ENCODE data around the gene TIAM2. TPM values are rescaled to one million over a fixed set of nuclear protein-coding genes. Genes with fewer than 3 reads are reported as not detected.

Gene TIAM2
- total and polyA plus RNA-seq, 2 donors (not counting 3 experiments of a cell fraction or from before 2014, with no cell fraction given): 9.6 to 18.5 TPM

DNA sequence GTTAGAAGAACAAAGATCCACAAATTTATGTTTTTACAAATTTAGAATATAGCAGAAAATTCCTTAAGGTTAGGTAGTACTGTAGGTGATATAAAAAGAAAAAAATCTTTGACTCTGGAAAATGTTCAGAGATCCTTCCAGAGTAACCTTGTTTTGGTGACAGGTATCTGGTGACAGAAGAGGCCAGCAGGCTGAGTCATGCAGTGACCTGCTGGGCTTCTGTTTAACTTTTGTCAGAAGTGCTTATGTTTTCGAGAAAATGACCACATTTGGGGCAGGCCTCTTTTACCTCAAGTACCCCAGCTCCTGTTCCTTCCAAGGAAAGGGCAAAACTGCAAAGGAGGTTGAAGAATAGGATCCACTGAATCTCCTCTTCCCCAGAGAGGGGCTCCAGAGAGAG, 258.2 kb downstream of the TIAM2 start:
- H3K4me3 ChIP-seq (replicated peaks in 1 of 3; ENCODE audit: insufficient read depth in 1 of 3, low read depth in 1 of 3, low read length in 3 of 3): no peak overlapping the region
- no peaks in the 10 kb centered on the region for H3K4me1 ChIP-seq (ENCODE audit: control insufficient read depth, extremely low read depth, insufficient read depth, low read length)
- no peak overlapping the region for H2AFZ ChIP-seq (ENCODE audit: low read depth, low read length)
- H3K9me3 ChIP-seq (replicated peaks; ENCODE audit: control insufficient read depth, insufficient read depth, low read length): no peaks in the 10 kb centered on the region
- H3K27ac ChIP-seq (ENCODE audit: insufficient read depth, low read depth, low read length): no peak overlapping the region
- CTCF ChIA-PET: interaction anchor here (2.3 to 9.5 kb wide), 2 partner anchors 75 to 385 kb away, joined by 7 to 292 read pairs; no protein-coding TSS in a partner anchor
- H3K4me2 ChIP-seq (ENCODE audit: insufficient read depth, low read length): no peak overlapping the region
- BruUV-seq (replicated peaks): no TSS peak
- H3K36me3 ChIP-seq (ENCODE audit: control insufficient read depth in 2 of 2, extremely low read depth in 1 of 2, insufficient read depth in 2 of 2, low read length in 2 of 2): peaks cover 18 to 21% of the 10 kb centered on the region in 2 experiments
- no peaks in the 10 kb centered on the region for H3K79me2 ChIP-seq (ENCODE audit: control insufficient read depth, insufficient read depth, low read length)
- intact Hi-C loops (cut with micrococcal nuclease) (no loop called here), dilution Hi-C loops (cut with MboI; ENCODE audit: extremely low pct_ligation_motif_present, low sequenced_read_pairs) (no loop called here)
- DNase-seq (ENCODE audit: low read depth, low spot score) (no peak), FAIRE-seq (no peak)
- H3K27me3 ChIP-seq (ENCODE audit: control insufficient read depth in 2 of 2, insufficient read depth in 2 of 2, low read length in 2 of 2): no peaks in the 10 kb centered on the region
- POLR2A ChIA-PET: no interaction called here
- no peaks in the 10 kb centered on the region for H4K20me1 ChIP-seq (replicated peaks; ENCODE audit: control insufficient read depth, extremely low read depth, insufficient read depth, low read length)
- no peaks in the 10 kb centered on the region for H3K9me1 ChIP-seq (replicated peaks; ENCODE audit: control insufficient read depth, extremely low read depth, insufficient read depth, low read length)
- H3K9ac ChIP-seq (replicated peaks; ENCODE audit: extremely low read depth, insufficient read depth, low read length): no peak overlapping the region
- TF ChIP-seq JUN (IDR thresholded peaks at IDR 0.05; ENCODE audit: borderline replicate concordance, insufficient read depth, insufficient read length, low read depth): no peak
- TF ChIP-seq POLR2AphosphoS5 (IDR thresholded peaks at IDR 0.05; ENCODE audit: insufficient read depth, low read depth, low read length): no peak
- no peak for TF ChIP-seq POLR2A (IDR thresholded peaks at IDR 0.05; ENCODE audit: low read depth, low read length)
- TF ChIP-seq EZH2 (IDR thresholded peaks at IDR 0.05; ENCODE audit: borderline replicate concordance, low read depth, low read length, severe bottlenecking): no peak
- no peak for TF ChIP-seq MYC (IDR thresholded peaks at IDR 0.05; ENCODE audit: low read depth, low read length)
- TF ChIP-seq FOS (IDR thresholded peaks at IDR 0.05; ENCODE audit: borderline replicate concordance, insufficient read depth, low read length): no peak
- TF ChIP-seq, protein P1, sequence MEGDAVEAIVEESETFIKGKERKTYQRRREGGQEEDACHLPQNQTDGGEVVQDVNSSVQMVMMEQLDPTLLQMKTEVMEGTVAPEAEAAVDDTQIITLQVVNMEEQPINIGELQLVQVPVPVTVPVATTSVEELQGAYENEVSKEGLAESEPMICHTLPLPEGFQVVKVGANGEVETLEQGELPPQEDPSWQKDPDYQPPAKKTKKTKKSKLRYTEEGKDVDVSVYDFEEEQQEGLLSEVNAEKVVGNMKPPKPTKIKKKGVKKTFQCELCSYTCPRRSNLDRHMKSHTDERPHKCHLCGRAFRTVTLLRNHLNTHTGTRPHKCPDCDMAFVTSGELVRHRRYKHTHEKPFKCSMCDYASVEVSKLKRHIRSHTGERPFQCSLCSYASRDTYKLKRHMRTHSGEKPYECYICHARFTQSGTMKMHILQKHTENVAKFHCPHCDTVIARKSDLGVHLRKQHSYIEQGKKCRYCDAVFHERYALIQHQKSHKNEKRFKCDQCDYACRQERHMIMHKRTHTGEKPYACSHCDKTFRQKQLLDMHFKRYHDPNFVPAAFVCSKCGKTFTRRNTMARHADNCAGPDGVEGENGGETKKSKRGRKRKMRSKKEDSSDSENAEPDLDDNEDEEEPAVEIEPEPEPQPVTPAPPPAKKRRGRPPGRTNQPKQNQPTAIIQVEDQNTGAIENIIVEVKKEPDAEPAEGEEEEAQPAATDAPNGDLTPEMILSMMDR (IDR thresholded peaks at IDR 0.05; ENCODE audit: extremely low read depth in 1 of 2, insufficient read depth in 1 of 2, low read depth in 1 of 2, low read length in 2 of 2): no peak
- no peak for TF ChIP-seq GATA2 (IDR thresholded peaks at IDR 0.05; ENCODE audit: insufficient read depth, insufficient read length, low read depth, low read length)
- TF ChIP-seq, protein P2, sequence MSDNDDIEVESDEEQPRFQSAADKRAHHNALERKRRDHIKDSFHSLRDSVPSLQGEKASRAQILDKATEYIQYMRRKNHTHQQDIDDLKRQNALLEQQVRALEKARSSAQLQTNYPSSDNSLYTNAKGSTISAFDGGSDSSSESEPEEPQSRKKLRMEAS (IDR thresholded peaks at IDR 0.05; ENCODE audit: insufficient read depth, insufficient read length): no peak

All from endothelial cell of umbilical vein (primary cell).